Sigmoid colon (tissue), 7 donors: ENCODE data around the gene TGIF1. TPM values are rescaled to one million over a fixed set of nuclear protein-coding genes. Genes with fewer than 3 reads are reported as not detected.

Experiments used
- DNase-seq: peaks from one replicate; pipeline ENCODE4 v3.0.0-alpha.2; 2019
- H3K27ac ChIP-seq, 4 donors: fragments of 200-600 bp; sonication (generic); one replicate each; pipeline ENCODE4 v1.5.1; 2016 to 2019; ENCODE audit warnings: mild to moderate bottlenecking in 1 of 4
- H3K27me3 ChIP-seq, 3 donors: fragments of 200-600 bp; sonication (generic); one replicate each; pipeline ENCODE4 v1.5.1; 2019; ENCODE audit warnings: mild to moderate bottlenecking in 1 of 3
- H3K36me3 ChIP-seq, 4 donors: fragments of 200-600 bp; sonication (generic); one replicate each; pipeline ENCODE4 v1.5.1; 2016 to 2019
- H3K4me1 ChIP-seq, 4 donors: fragments of 200-600 bp; sonication (generic); one replicate each; pipeline ENCODE4 v1.5.1; 2017 to 2019
- H3K4me3 ChIP-seq, 4 donors: fragments of 200-600 bp; sonication (generic); one replicate each; pipeline ENCODE4 v1.5.1; 2017 to 2019; ENCODE audit warnings: mild to moderate bottlenecking in 2 of 4, moderate library complexity in 1 of 4
- H3K9me3 ChIP-seq, 4 donors: fragments of 200-600 bp in 3 of 4; sonication (generic) in 3 of 4; one replicate each; pipeline versions ENCODE4 v1.5.1 to v1.6.1; 2013 to 2019
- CTCF ChIP-seq, 4 experiments: fragments of 450-650 bp in 3 of 4; fragments of 200-600 bp in 1 of 4; IDR thresholded peaks; one replicate each; pipeline ENCODE4 v1.5.1; 2016 to 2019; ENCODE audit warnings: antibody characterized with exemption in 4 of 4, mild to moderate bottlenecking in 3 of 4, moderate library complexity in 2 of 4
- EP300 ChIP-seq, 4 donors: sonication (generic); formaldehyde crosslinking; IDR thresholded peaks; one replicate each; pipeline ENCODE4 v1.6.1; 2017; ENCODE audit warnings: antibody characterized with exemption in 4 of 4
- POLR2A ChIP-seq, 2 donors: fragments of 450-650 bp; IDR thresholded peaks; one replicate each; pipeline ENCODE4 v1.6.1; 2016; ENCODE audit warnings: antibody characterized with exemption in 2 of 2, mild to moderate bottlenecking in 2 of 2, moderate library complexity in 2 of 2
- POLR2AphosphoS5 ChIP-seq, 4 donors: sonication (generic); formaldehyde crosslinking; IDR thresholded peaks; one replicate each; pipeline ENCODE4 v1.6.1; 2017; ENCODE audit warnings: antibody characterized with exemption in 4 of 4
- WGBS, 2 donors: extraction: QIAGEN DNeasy Blood & Tissue Kit; methylation state at CpG; one replicate each; pipeline ENCODE4 v1.1.7; 2013; 5-methylcytosine and 5-hydroxymethylcytosine counted together
- intact Hi-C: fragments of 100-400 bp; cut with DNase I; formaldehyde crosslinking; loops from one replicate; pipeline ENCODE4 v1.15.1; 2023
- polyA plus RNA-seq, 3 donors: library from polyadenylated mRNA; stranded (reverse); fragments of 200-250 nt; gene quantifications; one replicate each; pipeline ENCODE4 v1.2.3, GENCODE V29; 2013
- total RNA-seq, 4 donors: library from RNA; depleted of rRNA; stranded (reverse); fragments of >200 nt; gene quantifications; one replicate each; pipeline ENCODE4 v1.1.0, GENCODE V29; 2016
- donor health status: healthy with polysubstance abuse.
- donor health status: Bipolar disorder and iron deficiency.
- donor health status: healthy.

TGIF1 gene
- total and polyA plus RNA-seq, 7 donors, result 32.1 to 80.6 (median 49.9) TPM

- H3K4me3 ChIP-seq, result peak overlapping the region in 1 of 4 donors; percentile 3
- no peaks in the 10 kb centered on the region for H3K36me3 ChIP-seq
- TF ChIP-seq POLR2A (IDR thresholded peaks at IDR 0.05) (no peak), EP300 (IDR thresholded peaks at IDR 0.05) (no peak)
- WGBS, 2 donors, result 74 to 89% methylated on average over 9 of the region's 9 CpGs
- H3K27me3 ChIP-seq, result no peaks in the 10 kb centered on the region
- no peaks in the 10 kb centered on the region for H3K9me3 ChIP-seq
- intact Hi-C loops, result no loop called here
- H3K27ac ChIP-seq, result no peak overlapping the region
- DNase-seq, result no peak
- H3K4me1 ChIP-seq, result no peaks in the 10 kb centered on the region
Measured at GRCh38 chr18:3493501-3494244, 43.7 kb downstream of the TGIF1 start.

DNA sequence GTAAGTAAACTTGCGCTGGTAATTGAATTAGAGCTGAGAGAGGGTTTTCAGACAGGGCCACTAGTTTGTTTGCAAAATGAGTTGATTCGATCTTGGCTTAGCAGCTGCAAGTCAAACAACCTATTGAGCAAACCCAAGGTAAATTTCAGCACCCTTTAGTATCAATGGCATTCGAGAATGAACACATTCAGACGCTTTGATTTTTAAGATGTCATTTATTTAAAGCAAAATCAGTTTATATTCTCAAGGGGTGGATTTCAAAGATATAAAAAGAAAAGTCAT, 44.2 kb downstream of the TGIF1 start:
- H3K27ac ChIP-seq, result no peak overlapping the region
- no peaks in the 10 kb centered on the region for H3K27me3 ChIP-seq
- no peak overlapping the region for H3K4me3 ChIP-seq
- H3K9me3 ChIP-seq, result no peaks in the 10 kb centered on the region
- H3K36me3 ChIP-seq, result no peaks in the 10 kb centered on the region
- DNase-seq, result no peak
- intact Hi-C loops, result no loop called here
- peaks cover 0 to 5% (median under 1%) of the 10 kb centered on the region in 4 donors for H3K4me1 ChIP-seq
- TF ChIP-seq EP300 (IDR thresholded peaks at IDR 0.05) (no peak), POLR2A (IDR thresholded peaks at IDR 0.05) (no peak), CTCF (IDR thresholded peaks at IDR 0.05) (no peak), POLR2AphosphoS5 (IDR thresholded peaks at IDR 0.05) (no peak)
- 93% methylated on average over 4 of the region's 4 CpGs for WGBS, 2 donors

- 90 to 96% methylated on average over 5 of the region's 5 CpGs for WGBS, 2 donors
- no peak overlapping the region for H3K27ac ChIP-seq
- H3K9me3 ChIP-seq, result no peaks in the 10 kb centered on the region
- intact Hi-C loops, result no loop called here
- DNase-seq, result no peak
- no peak for TF ChIP-seq POLR2A (IDR thresholded peaks at IDR 0.05)
- TF ChIP-seq EP300 (IDR thresholded peaks at IDR 0.05), result no peak
- TF ChIP-seq CTCF (IDR thresholded peaks at IDR 0.05), result no peak
- TF ChIP-seq POLR2AphosphoS5 (IDR thresholded peaks at IDR 0.05), result no peak
- H3K27me3 ChIP-seq, result no peaks in the 10 kb centered on the region
- no peak overlapping the region for H3K4me3 ChIP-seq
- no peaks in the 10 kb centered on the region for H3K36me3 ChIP-seq
- peaks cover 0 to 9% (median 5%) of the 10 kb centered on the region in 4 donors for H3K4me1 ChIP-seq
Measured at GRCh38 chr18:3494569-3494968, 44.6 kb downstream of the TGIF1 start.

- intact Hi-C loops, result no loop called here
- Histone ChIP-seq H3K36me3 (no peaks in the 10 kb centered on the region), H3K27me3 (no peaks in the 10 kb centered on the region), H3K27ac (no peak overlapping the region), H3K4me3 (no peak overlapping the region), H3K9me3 (no peaks in the 10 kb centered on the region), H3K4me1 (peaks cover 0 to 16% (median 8%) of the 10 kb centered on the region in 4 donors)
- no peak for TF ChIP-seq POLR2A (IDR thresholded peaks at IDR 0.05)
- TF ChIP-seq CTCF (IDR thresholded peaks at IDR 0.05), result no peak
- TF ChIP-seq EP300 (IDR thresholded peaks at IDR 0.05), result no peak
- TF ChIP-seq POLR2AphosphoS5 (IDR thresholded peaks at IDR 0.05), result no peak
- DNase-seq, result no peak
- 78 to 90% methylated on average over 7 of the region's 7 CpGs for WGBS, 2 donors
Measured at GRCh38 chr18:3495691-3496430, 45.9 kb downstream of the TGIF1 start.

GRCh38 chr18:3498698-3499471, 48.9 kb downstream of the TGIF1 start:
- no peaks in the 10 kb centered on the region for H3K36me3 ChIP-seq
- WGBS, 2 donors, result 13 to 14% methylated on average over 58 of the region's 58 CpGs
- no peak for DNase-seq
- peaks cover 0 to 16% (median 8%) of the 10 kb centered on the region in 4 donors for H3K4me1 ChIP-seq
- no peaks in the 10 kb centered on the region for H3K9me3 ChIP-seq
- peak overlapping the region; percentile 22 to 50 (median 46) for H3K4me3 ChIP-seq
- H3K27me3 ChIP-seq, result peaks cover 0 to 10% (median 0%) of the 10 kb centered on the region in 3 donors
- peak overlapping the region in 1 of 4 donors; percentile 14 for H3K27ac ChIP-seq
- intact Hi-C loops, result no loop called here
- TF ChIP-seq CTCF (IDR thresholded peaks at IDR 0.05) (no peak), EP300 (IDR thresholded peaks at IDR 0.05) (no peak)
